HCT116 (cell line): ENCODE data around the gene DYRK2. TPM values are rescaled to one million over a fixed set of nuclear protein-coding genes. Genes with fewer than 3 reads are reported as not detected.

ENCODE experiments used
- ATAC-seq: fragments of 200-7000 bp; cut with Tn5 transposase; 2 replicates; pipeline ENCODE4 v1.9.1; 2020; ENCODE audit warnings: mild to moderate bottlenecking, moderate library complexity
- BruUV-seq: library from RNA; stranded (reverse); fragments of 400-500 nt; replicated peaks from 2 replicates; lab custom pipeline; 2021; lab: Mats Ljungman, UMichigan
- CTCF ChIA-PET: fragments of 300-600 bp; sonication (Branson Sonifier 250); formaldehyde crosslinking; loops from one replicate; lab custom pipeline; 2021; ENCODE audit warnings: antibody characterized with exemption; lab: Charles Lee
- POLR2A ChIA-PET: fragments of 300-600, 350-600 bp; sonication (Branson Sonifier 250); formaldehyde crosslinking; loops from one replicate; lab custom pipeline; 2021; ENCODE audit warnings: antibody characterized with exemption; lab: Charles Lee
- RAD21 ChIA-PET, 2 experiments: fragments of 300-600 bp; sonication (Branson Sonifier 250); formaldehyde crosslinking; loops; one replicate each; lab custom pipeline; 2023; ENCODE audit warnings: low total read pairs in 2 of 2; ENCODE audit not compliant: uncharacterized antibody in 2 of 2, unreplicated experiment in 2 of 2, low non-redundant PET in 1 of 2; lab: Charles Lee
- DNase-seq: peaks from one replicate; pipeline ENCODE4 v3.0.0-alpha.2; 2010; ENCODE audit warnings: low read depth, low spot score
- H2AFZ ChIP-seq: fragments of 200-600 bp; shearing (Covaris generic), sonication (generic); 2 replicates; pipeline ENCODE4 v1.6.1; 2017; ENCODE audit warnings: low read depth, mixed run types, mixed read lengths, antibody characterized with exemption, low read length; ENCODE audit not compliant: poor library complexity, severe bottlenecking
- H3K27ac ChIP-seq: 2 replicates; pipeline ENCODE4 v1.5.1; 2012; ENCODE audit warnings: low read depth, low read length
- H3K27me3 ChIP-seq: fragments of 200-600 bp; sonication (generic); 2 replicates; pipeline ENCODE4 v1.6.1; 2016; ENCODE audit warnings: mixed run types, low read length, mixed read lengths; ENCODE audit not compliant: insufficient read depth
- H3K36me3 ChIP-seq, 2 experiments: fragments of 200-500 bp in 1 of 2; fragments of 200-600 bp in 1 of 2; sonication (Bioruptor generic) in 1 of 2; sonication (generic) in 1 of 2; 2 replicates each; pipeline versions ENCODE4 v1.5.1 to v1.6.1; 2014 to 2016; ENCODE audit warnings: low read length in 2 of 2, inconsistent platforms in 1 of 2, mixed read lengths in 1 of 2, mixed run types in 1 of 2; ENCODE audit not compliant: insufficient read depth in 2 of 2, control insufficient read depth in 1 of 2
- H3K4me1 ChIP-seq, 2 experiments: fragments of 200-600 bp in 1 of 2; sonication (generic) in 1 of 2; 2 replicates each; pipeline versions ENCODE4 v1.5.1 to v1.6.1; 2012 to 2017; ENCODE audit warnings: low read length in 2 of 2, inconsistent platforms in 1 of 2, mild to moderate bottlenecking in 1 of 2, mixed read lengths in 1 of 2, mixed run types in 1 of 2, moderate library complexity in 1 of 2; ENCODE audit not compliant: insufficient read depth in 2 of 2, control insufficient read depth in 1 of 2
- H3K4me2 ChIP-seq: fragments of 200-600 bp; sonication (generic); 2 replicates; pipeline ENCODE4 v1.6.1; 2017; ENCODE audit warnings: mixed run types, low read length, mixed read lengths
- H3K4me3 ChIP-seq, 2 experiments: fragments of 200-600 bp in 1 of 2; sonication (generic) in 1 of 2; replicated peaks in 1 of 2; 2 replicates each; pipeline ENCODE4 v1.5.1; 2011 to 2016; ENCODE audit warnings: low read length in 2 of 2, control low read depth in 1 of 2, low read depth in 1 of 2, mild to moderate bottlenecking in 1 of 2, mixed read lengths in 1 of 2, mixed run types in 1 of 2
- H3K79me2 ChIP-seq: fragments of 200-600 bp; sonication (generic); 2 replicates; pipeline ENCODE4 v1.6.1; 2017; ENCODE audit warnings: mild to moderate bottlenecking, mixed run types, low read length, moderate library complexity, mixed read lengths; ENCODE audit not compliant: insufficient read depth
- H3K9ac ChIP-seq: fragments of 200-600 bp; sonication (generic); 2 replicates; pipeline ENCODE4 v1.6.1; 2016; ENCODE audit warnings: low read length, mixed read lengths
- H3K9me2 ChIP-seq: fragments of 200-600 bp; sonication (generic), shearing (Covaris generic); 2 replicates; pipeline ENCODE4 v1.6.1; 2017; ENCODE audit warnings: mixed run types, mild to moderate bottlenecking, moderate library complexity; ENCODE audit not compliant: insufficient read depth
- H3K9me3 ChIP-seq, 2 experiments: fragments of 200-500 bp in 1 of 2; fragments of 200-600 bp in 1 of 2; sonication (Bioruptor generic) in 1 of 2; sonication (generic) in 1 of 2; 2 replicates each; pipeline ENCODE4 v1.6.1; 2014 to 2017; ENCODE audit warnings: low read length in 2 of 2, mixed read lengths in 2 of 2, inconsistent platforms in 1 of 2, low read depth in 1 of 2, mild to moderate bottlenecking in 1 of 2, mixed run types in 1 of 2, moderate library complexity in 1 of 2; ENCODE audit not compliant: control insufficient read depth in 1 of 2, insufficient read depth in 1 of 2
- H4K20me1 ChIP-seq: fragments of 200-600 bp; sonication (generic), shearing (Covaris generic); 2 replicates; pipeline ENCODE4 v1.6.1; 2017; ENCODE audit warnings: mixed run types, mild to moderate bottlenecking, moderate library complexity; ENCODE audit not compliant: insufficient read depth
- CEBPB ChIP-seq: IDR thresholded peaks from 2 replicates; pipeline ENCODE4 v1.6.1; 2012; ENCODE audit warnings: low read depth
- FOSL1 ChIP-seq: IDR thresholded peaks from 2 replicates; pipeline ENCODE4 v1.6.1; 2012; ENCODE audit warnings: low read depth
- POLR2AphosphoS5 ChIP-seq: IDR thresholded peaks from 2 replicates; pipeline ENCODE4 v1.6.1; 2011; ENCODE audit warnings: mild to moderate bottlenecking, low read depth, low read length, moderate library complexity
- ZFX ChIP-seq: fragments of 450-650 bp; IDR thresholded peaks from 2 replicates; pipeline ENCODE4 v1.6.1; 2017
- ZNF274 ChIP-seq: fragments of 200-500 bp; sonication (Bioruptor generic); IDR thresholded peaks from 2 replicates; pipeline ENCODE4 v1.6.1; 2014; ENCODE audit warnings: mild to moderate bottlenecking, low read depth, low read length, inconsistent platforms
- intact Hi-C: fragments of 100-400 bp; cut with micrococcal nuclease; formaldehyde crosslinking; loops from 2 replicates; pipeline ENCODE4 v1.10.0; 2022
- total RNA-seq: library from RNA; stranded (reverse); gene quantifications from one replicate; pipeline ENCODE4 v1.2.1, GENCODE V29; 2021; ENCODE audit not compliant: unreplicated experiment
- TF ChIP-seq, protein P1 (sequence below): IDR thresholded peaks from 2 replicates; pipeline ENCODE4 v1.6.1; 2012
- TF ChIP-seq, protein P2 (sequence below): IDR thresholded peaks from 2 replicates; pipeline ENCODE4 v1.6.1; 2012
- TF ChIP-seq, protein P3 (sequence below): IDR thresholded peaks from 2 replicates; pipeline ENCODE4 v1.6.1; 2011; ENCODE audit warnings: mild to moderate bottlenecking, low read length, moderate library complexity; ENCODE audit not compliant: insufficient replicate concordance; ENCODE audit errors: extremely low read depth
- TF ChIP-seq, protein P4 (sequence below), 3 experiments: fragments of 200-600 bp in 1 of 3; sonication (generic) in 1 of 3; IDR thresholded peaks in 2 of 3; conservative IDR thresholded peaks in 1 of 3; 2 replicates each; pipeline ENCODE4 v1.5.1; 2012 to 2017; ENCODE audit warnings: low read depth in 2 of 3, low read length in 2 of 3, antibody characterized with exemption in 1 of 3, borderline replicate concordance in 1 of 3, control low read depth in 1 of 3, mild to moderate bottlenecking in 1 of 3, mixed read lengths in 1 of 3, mixed run types in 1 of 3, moderate library complexity in 1 of 3; ENCODE audit not compliant: insufficient read depth in 1 of 3

Gene DYRK2
- total RNA-seq, 1 experiment from 2014 or later, result 28.7 TPM

DNA sequence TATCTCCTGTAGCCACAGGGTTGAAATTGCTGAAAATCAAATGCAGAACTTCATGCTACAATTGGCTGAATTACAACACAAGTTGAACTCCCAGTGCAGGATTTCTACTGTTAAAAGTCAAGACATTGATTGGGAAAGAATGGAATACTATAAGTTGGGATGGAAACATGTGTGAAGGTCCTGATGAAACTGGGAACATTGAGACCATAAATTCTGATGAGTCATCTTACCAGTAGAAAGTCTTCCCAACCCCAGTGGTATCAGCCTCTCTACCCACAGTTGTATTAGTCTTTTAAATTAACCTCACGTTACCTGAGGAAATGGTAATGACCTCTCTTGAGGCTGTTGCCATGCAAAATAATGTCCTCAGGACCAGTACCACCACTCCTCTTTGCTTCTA lies 27.4 kb upstream of the DYRK2 start:
- Histone ChIP-seq H2AFZ (no peak overlapping the region), H3K27me3 (no peaks in the 10 kb centered on the region), H4K20me1 (no peaks in the 10 kb centered on the region), H3K36me3 (no peaks in the 10 kb centered on the region), H3K9ac (no peak overlapping the region), H3K4me3 (no peak overlapping the region), H3K4me2 (no peak overlapping the region), H3K9me2 (no peaks in the 10 kb centered on the region; the same call in 1 of the 2 replicates), H3K9me3 (no peaks in the 10 kb centered on the region), H3K4me1 (no peaks in the 10 kb centered on the region), H3K27ac (no peak overlapping the region), H3K79me2 (no peaks in the 10 kb centered on the region)
- intact Hi-C loops, result no loop called here
- DNase-seq (no peak), ATAC-seq (no peak)
- ChIA-PET RAD21 (no interaction called here), POLR2A (no interaction called here), CTCF (no interaction called here)
- no TSS peak for BruUV-seq
- TF ChIP-seq, protein P1, sequence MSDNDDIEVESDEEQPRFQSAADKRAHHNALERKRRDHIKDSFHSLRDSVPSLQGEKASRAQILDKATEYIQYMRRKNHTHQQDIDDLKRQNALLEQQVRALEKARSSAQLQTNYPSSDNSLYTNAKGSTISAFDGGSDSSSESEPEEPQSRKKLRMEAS, result no peak

DNA sequence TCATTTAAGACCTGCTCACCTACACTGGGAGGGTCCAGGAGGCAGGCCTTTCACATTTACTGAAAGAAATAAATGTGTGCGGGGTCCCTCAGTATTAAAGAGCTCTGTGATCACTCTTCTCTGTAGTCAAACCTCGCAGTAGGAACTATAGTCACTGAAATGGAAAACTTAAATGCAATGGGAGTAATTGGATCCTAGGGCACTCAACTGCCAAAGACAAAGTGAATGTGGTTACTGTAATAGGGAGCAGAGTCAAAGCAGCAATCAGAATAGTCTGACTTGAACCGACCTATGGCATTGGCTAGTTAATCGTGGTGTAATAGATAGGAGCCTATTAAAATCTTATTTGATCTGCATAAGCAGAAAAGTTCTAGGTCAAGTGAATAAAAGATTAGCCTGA lies 26.6 kb upstream of the DYRK2 start:
- H4K20me1 ChIP-seq, result no peaks in the 10 kb centered on the region
- no peaks in the 10 kb centered on the region for H3K4me1 ChIP-seq
- ATAC-seq, result no peak
- ChIA-PET CTCF (no interaction called here), POLR2A (no interaction called here), RAD21 (no interaction called here)
- no peak for TF ChIP-seq ZFX
- TF ChIP-seq POLR2AphosphoS5, result no peak
- intact Hi-C loops, result no loop called here
- H3K27ac ChIP-seq, result no peak overlapping the region
- H3K79me2 ChIP-seq, result no peaks in the 10 kb centered on the region
- no peak overlapping the region for H3K9ac ChIP-seq
- H3K36me3 ChIP-seq, result no peaks in the 10 kb centered on the region
- no peak overlapping the region for H2AFZ ChIP-seq
- BruUV-seq, result no TSS peak
- DNase-seq, result no peak
- H3K27me3 ChIP-seq, result no peaks in the 10 kb centered on the region
- H3K4me3 ChIP-seq, result no peak overlapping the region
- no peaks in the 10 kb centered on the region for H3K9me3 ChIP-seq
- H3K4me2 ChIP-seq, result no peak overlapping the region
- H3K9me2 ChIP-seq, result no peaks in the 10 kb centered on the region; the same call in 1 of the 2 replicates

DNA sequence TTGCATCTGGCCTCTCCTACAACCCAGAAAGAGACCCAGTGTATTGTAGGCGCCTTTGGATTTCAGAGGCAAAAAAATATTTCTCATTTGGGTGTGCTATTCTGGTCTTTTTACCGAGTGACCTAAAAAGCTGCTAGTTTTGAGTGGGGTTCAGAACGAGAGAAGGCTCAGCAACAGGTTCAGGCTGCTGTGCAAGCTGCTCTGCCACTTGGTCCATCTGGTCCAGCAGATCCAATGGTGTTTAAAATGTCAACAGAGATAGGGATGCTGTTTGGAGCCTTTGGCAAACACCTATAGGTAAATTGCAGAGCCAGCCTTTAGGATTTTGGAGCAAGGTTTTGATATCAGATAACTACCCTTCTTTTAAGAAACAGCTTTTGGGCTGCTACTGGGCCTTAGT lies 25.3 kb upstream of the DYRK2 start:
- intact Hi-C loops, result no loop called here

More for the DNA sequence above, 25.3 kb upstream of the DYRK2 start:
- H2AFZ ChIP-seq, result no peak overlapping the region
- TF ChIP-seq, protein P2, sequence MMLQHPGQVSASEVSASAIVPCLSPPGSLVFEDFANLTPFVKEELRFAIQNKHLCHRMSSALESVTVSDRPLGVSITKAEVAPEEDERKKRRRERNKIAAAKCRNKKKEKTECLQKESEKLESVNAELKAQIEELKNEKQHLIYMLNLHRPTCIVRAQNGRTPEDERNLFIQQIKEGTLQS, result no peak
- TF ChIP-seq, protein P3, sequence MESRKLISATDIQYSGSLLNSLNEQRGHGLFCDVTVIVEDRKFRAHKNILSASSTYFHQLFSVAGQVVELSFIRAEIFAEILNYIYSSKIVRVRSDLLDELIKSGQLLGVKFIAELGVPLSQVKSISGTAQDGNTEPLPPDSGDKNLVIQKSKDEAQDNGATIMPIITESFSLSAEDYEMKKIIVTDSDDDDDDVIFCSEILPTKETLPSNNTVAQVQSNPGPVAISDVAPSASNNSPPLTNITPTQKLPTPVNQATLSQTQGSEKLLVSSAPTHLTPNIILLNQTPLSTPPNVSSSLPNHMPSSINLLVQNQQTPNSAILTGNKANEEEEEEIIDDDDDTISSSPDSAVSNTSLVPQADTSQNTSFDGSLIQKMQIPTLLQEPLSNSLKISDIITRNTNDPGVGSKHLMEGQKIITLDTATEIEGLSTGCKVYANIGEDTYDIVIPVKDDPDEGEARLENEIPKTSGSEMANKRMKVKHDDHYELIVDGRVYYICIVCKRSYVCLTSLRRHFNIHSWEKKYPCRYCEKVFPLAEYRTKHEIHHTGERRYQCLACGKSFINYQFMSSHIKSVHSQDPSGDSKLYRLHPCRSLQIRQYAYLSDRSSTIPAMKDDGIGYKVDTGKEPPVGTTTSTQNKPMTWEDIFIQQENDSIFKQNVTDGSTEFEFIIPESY, result no peak
- no peak for TF ChIP-seq FOSL1
- no peak for TF ChIP-seq ZNF274
- no peak for TF ChIP-seq CEBPB
- TF ChIP-seq, protein P4, sequence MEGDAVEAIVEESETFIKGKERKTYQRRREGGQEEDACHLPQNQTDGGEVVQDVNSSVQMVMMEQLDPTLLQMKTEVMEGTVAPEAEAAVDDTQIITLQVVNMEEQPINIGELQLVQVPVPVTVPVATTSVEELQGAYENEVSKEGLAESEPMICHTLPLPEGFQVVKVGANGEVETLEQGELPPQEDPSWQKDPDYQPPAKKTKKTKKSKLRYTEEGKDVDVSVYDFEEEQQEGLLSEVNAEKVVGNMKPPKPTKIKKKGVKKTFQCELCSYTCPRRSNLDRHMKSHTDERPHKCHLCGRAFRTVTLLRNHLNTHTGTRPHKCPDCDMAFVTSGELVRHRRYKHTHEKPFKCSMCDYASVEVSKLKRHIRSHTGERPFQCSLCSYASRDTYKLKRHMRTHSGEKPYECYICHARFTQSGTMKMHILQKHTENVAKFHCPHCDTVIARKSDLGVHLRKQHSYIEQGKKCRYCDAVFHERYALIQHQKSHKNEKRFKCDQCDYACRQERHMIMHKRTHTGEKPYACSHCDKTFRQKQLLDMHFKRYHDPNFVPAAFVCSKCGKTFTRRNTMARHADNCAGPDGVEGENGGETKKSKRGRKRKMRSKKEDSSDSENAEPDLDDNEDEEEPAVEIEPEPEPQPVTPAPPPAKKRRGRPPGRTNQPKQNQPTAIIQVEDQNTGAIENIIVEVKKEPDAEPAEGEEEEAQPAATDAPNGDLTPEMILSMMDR (IDR thresholded peaks at IDR 0.05 in 2 of 3, conservative IDR thresholded peaks at IDR 0.05 in 1 of 3; ENCODE audit: borderline replicate concordance in 1 of 3, insufficient read depth in 1 of 3, low read depth in 2 of 3, low read length in 2 of 3), result no peak
- TF ChIP-seq, all 23 proteins: peak for 0
- Histone ChIP-seq H3K4me2 (no peak overlapping the region), H3K4me3 (no peak overlapping the region), H4K20me1 (no peaks in the 10 kb centered on the region), H3K9me2 (no peaks in the 10 kb centered on the region; the same call in 1 of the 2 replicates), H3K4me1 (no peaks in the 10 kb centered on the region), H3K9me3 (no peaks in the 10 kb centered on the region), H3K27ac (no peak overlapping the region), H3K79me2 (no peaks in the 10 kb centered on the region), H3K27me3 (no peaks in the 10 kb centered on the region), H3K9ac (no peak overlapping the region), H3K36me3 (no peaks in the 10 kb centered on the region)
- DNase-seq, result no peak
- POLR2A ChIA-PET, result no interaction called here
- RAD21 ChIA-PET, result no interaction called here
- no TSS peak for BruUV-seq
- CTCF ChIA-PET, result no interaction called here
- ATAC-seq, result no peak
